Skin epidermis (tissue), 12 donors: Measurements from ENCODE around the gene ACR.

Experiments used
- H3K27ac ChIP-seq, 21 experiments: fragments of 200-600 bp; sonication (generic) in 11 of 21; one replicate each; pipeline ENCODE4 v1.5.0; 2020; ENCODE audit warnings: mild to moderate bottlenecking in 3 of 21, inconsistent platforms in 2 of 21, moderate library complexity in 2 of 21
- H3K4me3 ChIP-seq, 7 experiments: fragments of 200-600 bp; sonication (generic) in 2 of 7; one replicate each; pipeline ENCODE4 v1.5.0; 2020; ENCODE audit warnings: inconsistent platforms in 2 of 7, mild to moderate bottlenecking in 2 of 7, moderate library complexity in 1 of 7

The ACR gene

DNA sequence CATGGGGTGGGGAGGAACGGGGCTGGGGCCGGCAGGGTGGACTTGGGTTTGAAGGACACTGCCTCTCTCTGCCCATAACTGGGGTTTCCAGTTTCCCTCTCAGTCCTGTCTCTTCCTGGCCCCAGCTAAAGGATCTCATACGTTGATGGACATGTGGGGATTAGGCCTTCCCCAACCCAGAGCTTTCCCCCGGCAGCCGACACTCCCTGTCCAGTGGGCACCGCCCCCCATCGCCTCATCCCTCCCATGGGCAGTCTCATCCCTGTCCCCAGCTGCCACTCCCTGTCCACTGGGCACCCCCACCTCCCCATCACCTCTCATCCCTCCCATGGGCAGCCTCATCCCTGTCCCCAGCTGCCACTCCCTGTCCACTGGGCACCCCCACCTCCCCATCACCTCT is 22.2 kb upstream of the ACR start:
- Histone ChIP-seq H3K27ac (no peak overlapping the region), H3K4me3 (no peak overlapping the region)

DNA sequence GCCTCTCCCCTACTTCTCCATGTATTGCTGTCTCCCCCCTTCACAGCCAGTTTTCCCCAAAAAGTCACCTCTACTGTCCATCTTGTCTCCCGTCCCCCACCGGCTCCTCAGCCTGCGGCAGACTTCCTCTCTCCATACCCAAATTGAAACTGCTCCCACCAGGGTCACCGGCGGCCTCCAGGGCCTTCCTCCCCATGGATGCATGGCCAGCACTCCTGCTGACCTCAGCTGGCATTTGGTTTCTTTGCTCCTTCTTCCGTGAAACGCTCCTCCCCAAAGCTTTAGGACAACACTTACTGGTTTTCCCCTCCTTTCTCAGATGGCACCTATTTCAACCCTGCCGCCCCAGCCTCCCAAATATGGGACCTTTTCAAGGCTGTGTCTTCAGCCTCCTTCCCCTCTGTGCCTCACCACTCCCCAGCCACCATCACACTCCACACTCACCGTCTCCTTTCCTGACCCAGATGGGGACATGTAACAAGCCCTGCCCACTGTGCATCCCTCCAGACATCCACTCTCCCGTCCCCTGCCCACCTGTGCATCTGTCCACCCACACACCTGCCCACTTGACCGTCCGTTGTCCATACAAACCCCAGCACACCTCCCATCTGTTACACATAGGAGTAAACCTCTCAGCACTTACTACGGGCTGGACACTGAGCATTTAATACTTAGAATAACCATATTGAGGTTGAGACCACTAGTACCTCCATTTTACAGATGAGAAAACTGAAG is 21.5 kb upstream of the ACR start:
- Histone ChIP-seq H3K4me3 (no peak overlapping the region), H3K27ac (no peak overlapping the region)

DNA sequence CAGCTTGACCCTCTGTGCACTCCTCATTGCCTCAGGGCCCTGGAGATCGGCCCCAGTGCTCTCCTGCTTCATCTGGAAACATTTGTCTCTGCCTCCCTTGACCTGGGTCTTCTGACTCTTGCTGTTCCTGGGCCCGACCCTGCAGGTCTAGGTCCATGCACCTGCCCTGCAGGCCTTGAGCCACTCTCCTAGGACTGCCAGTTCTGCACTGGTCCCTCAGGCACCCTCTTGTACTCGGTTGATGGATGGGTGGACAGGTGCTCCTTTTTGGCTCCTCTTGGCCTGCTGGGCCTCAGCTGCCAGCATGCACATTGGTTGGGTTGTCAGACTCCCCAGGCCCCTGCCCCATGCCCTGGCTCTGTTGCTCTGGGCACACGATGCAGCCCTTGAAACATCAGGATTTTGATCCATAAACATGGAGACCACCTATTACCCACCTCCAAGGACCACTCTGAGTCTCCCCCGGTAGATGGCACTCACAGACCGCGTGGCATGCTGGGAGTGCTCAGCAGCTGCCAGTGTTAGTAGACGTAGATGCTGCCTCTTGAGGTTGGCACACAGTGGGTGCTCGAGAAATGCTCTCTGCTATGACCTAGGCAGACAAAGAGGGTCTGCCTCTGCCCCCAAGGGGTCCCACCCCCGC is 20.2 kb upstream of the ACR start:
- no peak overlapping the region for H3K4me3 ChIP-seq
- H3K27ac ChIP-seq, result no peak overlapping the region

DNA sequence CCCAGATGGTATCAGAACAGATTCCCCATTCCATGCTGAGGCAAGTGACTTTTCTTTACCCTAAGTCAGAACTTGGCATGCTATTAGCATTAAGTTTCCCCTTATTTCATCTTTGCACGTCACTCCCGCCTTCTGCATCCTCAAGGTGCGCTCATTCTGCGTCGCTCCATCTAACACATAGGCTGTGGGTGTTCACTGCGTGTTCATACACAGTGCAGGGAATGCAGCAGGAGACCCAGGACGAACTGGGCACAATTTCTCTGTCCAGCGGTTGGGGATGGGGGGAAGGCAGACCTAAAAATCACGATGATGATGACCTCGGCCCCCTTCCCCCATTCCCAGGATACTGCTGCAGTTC is 19.7 kb upstream of the ACR start:
- Histone ChIP-seq H3K4me3 (no peak overlapping the region), H3K27ac (no peak overlapping the region)

DNA sequence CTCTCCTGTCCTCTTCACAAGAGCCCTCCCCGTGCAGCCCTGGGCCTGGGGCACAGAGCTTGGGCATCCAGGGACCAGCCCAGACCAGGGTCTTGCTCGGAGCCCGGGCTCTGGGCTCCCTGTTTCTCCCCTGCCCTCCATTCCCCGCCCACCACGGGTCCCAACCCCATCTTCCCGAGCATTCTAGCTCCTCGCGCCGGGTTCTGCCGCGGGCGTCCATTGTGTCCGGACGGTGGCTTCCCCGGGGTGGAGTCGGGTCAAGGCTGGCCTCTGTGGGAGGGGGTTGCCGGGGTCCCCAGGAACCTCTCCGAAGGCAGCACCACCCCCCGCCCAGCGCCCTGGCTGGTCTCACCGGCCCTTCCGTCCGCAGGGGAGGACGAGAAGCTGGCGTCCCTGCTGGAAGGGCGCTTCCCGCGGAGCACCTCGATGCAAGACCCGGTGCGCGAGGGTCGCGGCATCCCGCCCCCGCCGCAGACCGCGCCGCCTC is 18.1 kb upstream of the ACR start:
- Histone ChIP-seq H3K4me3 (peak overlapping the region in 1 of 7 experiments; percentile 25), H3K27ac (no peak overlapping the region)

DNA sequence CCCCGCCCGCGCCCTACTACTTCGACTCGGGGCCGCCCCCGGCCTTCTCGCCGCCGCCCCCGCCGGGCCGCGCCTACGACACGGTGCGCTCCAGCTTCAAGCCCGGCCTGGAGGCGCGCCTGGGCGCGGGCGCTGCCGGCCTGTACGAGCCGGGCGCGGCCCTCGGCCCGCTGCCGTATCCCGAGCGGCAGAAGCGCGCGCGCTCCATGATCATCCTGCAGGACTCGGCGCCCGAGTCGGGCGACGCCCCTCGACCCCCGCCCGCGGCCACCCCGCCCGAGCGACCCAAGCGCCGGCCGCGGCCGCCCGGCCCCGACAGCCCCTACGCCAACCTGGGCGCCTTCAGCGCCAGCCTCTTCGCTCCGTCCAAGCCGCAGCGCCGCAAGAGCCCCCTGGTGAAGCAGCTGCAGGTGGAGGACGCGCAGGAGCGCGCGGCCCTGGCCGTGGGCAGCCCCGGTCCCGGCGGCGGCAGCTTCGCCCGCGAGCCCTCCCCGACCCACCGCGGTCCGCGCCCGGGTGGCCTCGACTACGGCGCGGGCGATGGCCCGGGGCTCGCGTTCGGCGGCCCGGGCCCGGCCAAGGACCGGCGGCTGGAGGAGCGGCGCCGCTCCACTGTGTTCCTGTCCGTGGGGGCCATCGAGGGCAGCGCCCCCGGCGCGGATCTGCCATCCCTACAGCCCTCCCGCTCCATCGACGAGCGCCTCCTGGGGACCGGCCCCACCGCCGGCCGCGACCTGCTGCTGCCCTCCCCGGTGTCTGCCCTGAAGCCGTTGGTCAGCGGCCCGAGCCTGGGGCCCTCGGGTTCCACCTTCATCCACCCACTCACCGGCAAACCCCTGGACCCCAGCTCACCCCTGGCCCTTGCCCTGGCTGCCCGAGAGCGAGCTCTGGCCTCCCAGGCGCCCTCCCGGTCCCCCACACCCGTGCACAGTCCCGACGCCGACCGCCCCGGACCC is 17.4 kb upstream of the ACR start:
- Histone ChIP-seq H3K4me3 (peak overlapping the region in 1 of 7 experiments; percentile 25), H3K27ac (no peak overlapping the region)

DNA sequence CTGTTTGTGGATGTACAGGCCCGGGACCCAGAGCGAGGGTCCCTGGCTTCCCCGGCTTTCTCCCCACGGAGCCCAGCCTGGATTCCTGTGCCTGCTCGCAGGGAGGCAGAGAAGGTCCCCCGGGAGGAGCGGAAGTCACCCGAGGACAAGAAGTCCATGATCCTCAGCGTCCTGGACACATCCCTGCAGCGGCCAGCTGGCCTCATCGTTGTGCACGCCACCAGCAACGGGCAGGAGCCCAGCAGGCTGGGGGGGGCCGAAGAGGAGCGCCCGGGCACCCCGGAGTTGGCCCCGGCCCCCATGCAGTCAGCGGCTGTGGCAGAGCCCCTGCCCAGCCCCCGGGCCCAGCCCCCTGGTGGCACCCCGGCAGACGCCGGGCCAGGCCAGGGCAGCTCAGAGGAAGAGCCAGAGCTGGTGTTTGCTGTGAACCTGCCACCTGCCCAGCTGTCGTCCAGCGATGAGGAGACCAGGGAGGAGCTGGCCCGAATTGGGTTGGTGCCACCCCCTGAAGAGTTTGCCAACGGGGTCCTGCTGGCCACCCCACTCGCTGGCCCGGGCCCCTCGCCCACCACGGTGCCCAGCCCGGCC is 16.7 kb upstream of the ACR start:
- Histone ChIP-seq H3K4me3 (no peak overlapping the region), H3K27ac (no peak overlapping the region)

DNA sequence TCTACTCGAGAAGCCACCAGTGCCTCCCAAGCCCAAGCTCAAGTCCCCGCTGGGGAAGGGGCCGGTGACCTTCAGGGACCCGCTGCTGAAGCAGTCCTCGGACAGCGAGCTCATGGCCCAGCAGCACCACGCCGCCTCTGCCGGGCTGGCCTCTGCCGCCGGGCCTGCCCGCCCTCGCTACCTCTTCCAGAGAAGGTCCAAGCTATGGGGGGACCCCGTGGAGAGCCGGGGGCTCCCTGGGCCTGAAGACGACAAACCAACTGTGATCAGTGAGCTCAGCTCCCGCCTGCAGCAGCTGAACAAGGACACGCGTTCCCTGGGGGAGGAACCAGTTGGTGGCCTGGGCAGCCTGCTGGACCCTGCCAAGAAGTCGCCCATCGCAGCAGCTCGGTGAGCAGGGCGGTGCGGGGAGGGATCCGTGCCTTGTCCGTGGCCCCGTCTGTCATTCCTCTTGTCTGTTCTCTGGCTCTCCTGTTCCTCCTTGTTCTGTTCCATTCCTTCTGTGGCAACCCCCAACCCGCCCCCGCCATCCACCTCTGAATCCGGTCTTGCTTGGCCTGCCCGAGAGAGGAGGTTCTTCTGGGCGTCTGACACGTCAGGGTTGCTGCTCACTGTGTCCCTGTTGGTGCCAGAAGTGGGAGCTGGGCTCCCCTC is 15.8 kb upstream of the ACR start:
- H3K4me3 ChIP-seq, result no peak overlapping the region
- H3K27ac ChIP-seq, result no peak overlapping the region

DNA sequence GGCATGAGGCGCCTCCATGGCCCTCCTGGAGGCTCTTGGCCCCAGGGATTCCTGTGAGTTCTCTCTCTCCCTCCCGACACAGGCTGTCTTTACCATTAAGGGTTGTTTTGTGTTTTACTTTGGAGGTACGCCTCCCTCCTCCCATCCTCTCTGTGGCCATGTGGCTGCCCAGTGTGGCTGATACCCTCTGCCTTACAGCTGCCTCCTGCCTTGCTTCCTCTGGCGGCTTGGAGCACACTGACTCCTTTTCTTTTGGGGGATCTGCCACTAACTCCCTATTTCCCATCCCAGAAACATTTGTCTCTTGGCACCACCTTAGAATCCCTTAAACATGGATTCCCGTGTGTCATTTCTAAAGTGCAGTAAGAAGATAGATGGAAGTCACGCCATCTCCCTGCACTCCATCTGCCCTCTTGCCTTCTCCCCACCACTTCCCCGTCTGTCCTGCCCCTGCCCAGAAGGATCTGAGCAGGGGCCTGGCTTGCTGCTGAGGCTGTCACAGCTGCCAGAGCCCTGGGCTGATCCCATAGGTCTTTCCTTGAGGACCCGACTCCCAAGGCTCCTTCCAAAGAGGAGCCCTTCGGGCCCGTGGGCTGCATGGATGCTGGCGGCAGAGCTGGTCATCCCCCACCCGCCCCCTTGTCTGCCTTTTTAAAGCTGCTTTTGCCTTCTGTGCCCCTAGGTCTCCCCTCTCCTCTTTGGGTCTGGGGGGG is 15.1 kb upstream of the ACR start:
- no peak overlapping the region for H3K27ac ChIP-seq

DNA sequence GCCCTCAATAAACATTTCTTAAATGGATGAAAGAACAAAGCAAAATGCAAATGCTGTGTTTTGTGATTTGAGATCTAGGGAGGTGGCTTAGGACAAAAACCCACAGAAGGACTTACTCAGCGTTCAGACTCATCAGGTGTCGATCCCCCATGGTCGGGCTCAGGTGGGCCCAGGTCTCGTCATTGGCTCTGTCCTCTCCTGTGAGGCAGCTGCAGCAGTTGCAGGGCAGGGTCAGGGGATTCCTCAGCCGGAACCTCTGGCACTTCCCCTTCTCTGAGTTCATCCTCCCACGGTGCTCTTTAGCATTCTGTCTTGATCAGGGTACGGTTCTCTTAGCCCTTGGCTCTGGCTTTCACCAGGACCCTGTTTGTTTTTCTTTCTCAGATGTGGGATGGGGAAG is 14.0 kb upstream of the ACR start:
- H3K4me3 ChIP-seq, result no peak overlapping the region
- H3K27ac ChIP-seq, result no peak overlapping the region

More for the DNA sequence above, 15.1 kb upstream of the ACR start:
- no peak overlapping the region for H3K4me3 ChIP-seq

DNA sequence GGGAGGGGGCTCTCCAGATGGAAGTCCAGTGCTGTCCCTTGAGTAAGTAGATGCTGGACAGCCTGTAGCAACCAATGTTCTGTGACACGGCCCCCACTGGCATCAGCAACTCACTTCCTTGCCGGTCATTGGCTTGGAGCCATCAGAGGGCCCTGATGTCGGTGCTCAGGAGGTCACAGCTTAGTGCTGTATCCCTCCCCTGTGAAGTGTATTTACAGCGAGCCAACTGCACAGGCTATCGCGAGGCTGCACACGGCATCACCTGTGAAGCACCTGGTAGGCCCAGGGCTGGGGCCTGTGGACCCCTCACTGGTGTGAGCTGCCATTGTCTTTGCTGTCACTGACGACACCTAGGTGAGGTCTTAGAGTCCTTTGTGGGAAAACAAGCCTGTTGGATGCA is 13.4 kb upstream of the ACR start:
- H3K27ac ChIP-seq, result no peak overlapping the region
- no peak overlapping the region for H3K4me3 ChIP-seq

DNA sequence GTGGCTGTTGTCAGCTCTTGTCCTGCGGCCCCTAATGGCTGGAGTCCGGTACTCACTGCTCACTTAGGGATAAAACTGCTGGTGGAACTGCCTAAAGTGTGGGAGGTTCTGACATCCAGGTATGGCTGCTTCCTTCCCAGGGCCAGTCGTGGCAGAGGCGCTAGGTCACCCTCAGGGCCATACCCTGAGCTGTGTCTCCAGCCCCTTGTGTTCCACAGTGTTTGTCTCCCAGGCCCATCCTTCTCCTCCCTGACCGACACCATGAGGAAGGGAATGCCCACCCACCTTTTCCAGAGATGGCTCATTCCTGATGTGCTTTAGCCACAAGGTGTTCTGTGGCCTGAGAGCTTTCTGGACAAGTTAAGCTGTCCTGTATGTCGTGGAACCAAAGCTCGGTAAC is 12.4 kb upstream of the ACR start:
- no peak overlapping the region for H3K27ac ChIP-seq

DNA sequence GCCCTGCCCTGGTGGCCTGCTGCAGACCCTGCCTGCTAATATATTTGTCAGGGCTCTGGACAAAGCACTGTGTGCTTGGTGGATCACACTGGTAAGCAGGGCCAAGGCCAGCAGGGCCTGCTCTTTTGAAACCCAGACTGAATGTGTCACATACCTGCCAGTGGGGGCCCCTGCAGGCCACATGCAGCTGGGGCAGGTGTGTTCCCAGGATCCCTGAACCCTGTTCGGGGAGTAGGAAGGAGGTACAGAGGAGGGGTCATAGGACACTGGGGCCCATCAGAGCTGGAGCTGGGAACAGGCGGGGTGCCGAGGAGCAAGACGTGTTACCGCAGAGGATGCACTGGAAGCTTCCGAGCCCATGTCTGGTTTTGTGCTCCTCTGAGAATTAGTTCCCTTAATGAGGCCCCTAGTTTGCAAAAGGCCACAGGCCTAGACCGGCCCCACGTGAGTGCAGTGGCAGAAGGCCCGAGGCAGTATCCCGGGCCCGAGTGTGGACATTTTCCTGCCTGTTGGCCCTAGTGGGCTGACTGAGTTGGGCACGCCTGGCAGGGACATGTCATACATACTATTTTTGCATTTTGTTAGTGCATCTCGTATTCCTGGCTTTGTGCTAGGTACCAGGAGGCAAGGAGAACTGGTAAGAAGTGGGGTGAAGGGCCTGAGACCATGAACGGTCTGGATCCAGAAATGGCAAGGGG is 11.2 kb upstream of the ACR start:
- Histone ChIP-seq H3K4me3 (no peak overlapping the region), H3K27ac (no peak overlapping the region)

More for the DNA sequence above, 12.4 kb upstream of the ACR start:
- H3K4me3 ChIP-seq, result no peak overlapping the region

DNA sequence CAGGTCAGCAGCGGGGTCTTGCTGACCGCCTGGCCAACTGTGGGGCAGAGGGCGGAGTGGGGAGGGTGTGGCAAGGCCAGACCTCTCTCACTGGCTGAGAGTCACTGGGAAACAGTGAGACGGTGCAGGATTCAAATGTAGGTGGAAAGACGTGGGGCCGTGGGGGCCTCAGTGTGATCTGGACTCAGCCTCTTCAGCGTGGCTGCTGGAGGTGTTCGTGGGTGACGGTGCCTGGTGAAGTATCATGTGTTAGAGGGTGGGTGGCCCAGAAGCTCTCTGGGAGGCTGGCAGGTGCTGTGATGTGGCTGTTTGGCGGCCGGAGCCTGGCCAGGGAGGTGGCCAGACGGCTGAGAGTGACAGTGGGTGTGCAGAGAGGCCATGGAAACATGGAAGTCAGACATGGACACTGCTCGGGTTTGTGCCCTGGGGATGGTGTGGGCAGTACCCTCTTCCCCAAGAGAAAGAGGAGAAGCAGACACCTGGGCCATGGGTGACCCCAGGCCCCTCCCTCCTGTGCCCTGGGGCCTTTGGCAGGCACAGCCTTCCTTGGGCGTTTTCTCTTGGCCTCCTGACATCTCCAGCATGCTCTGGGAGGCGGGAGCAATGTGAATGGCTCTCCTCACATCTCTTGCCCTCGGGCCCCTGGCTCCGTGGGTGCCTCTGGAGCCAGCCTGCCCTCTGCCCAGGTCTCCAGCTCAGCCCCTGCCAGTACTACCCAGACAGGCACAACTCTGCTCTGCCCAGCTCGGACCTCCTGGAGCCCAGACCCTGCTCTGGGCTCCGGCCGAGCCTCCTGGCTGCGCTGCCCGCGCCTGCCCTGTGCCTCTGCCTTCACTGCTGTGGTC is 10.1 kb upstream of the ACR start:
- no peak overlapping the region for H3K4me3 ChIP-seq
- H3K27ac ChIP-seq, result no peak overlapping the region

DNA sequence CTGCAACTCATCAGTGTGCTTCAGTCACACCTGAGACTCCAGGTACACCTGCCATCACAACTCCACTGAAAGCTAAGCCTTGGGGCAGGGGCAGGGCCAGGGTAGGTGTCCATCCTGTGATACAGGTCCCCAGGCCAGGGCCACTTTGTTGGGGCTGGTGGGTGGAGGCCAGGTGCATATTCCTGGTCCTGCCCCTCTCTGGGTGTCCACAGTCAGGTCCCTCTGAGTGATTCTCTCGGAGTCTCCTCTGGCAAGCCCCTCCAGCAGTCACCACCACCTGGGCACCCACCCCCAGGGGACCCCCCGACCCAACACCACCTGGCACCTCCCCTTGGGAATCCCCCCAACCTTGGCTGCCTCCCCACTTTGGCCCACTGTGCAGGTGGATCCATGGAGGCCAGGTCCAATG is 9.5 kb upstream of the ACR start:
- no peak overlapping the region for H3K27ac ChIP-seq
- H3K4me3 ChIP-seq, result no peak overlapping the region

DNA sequence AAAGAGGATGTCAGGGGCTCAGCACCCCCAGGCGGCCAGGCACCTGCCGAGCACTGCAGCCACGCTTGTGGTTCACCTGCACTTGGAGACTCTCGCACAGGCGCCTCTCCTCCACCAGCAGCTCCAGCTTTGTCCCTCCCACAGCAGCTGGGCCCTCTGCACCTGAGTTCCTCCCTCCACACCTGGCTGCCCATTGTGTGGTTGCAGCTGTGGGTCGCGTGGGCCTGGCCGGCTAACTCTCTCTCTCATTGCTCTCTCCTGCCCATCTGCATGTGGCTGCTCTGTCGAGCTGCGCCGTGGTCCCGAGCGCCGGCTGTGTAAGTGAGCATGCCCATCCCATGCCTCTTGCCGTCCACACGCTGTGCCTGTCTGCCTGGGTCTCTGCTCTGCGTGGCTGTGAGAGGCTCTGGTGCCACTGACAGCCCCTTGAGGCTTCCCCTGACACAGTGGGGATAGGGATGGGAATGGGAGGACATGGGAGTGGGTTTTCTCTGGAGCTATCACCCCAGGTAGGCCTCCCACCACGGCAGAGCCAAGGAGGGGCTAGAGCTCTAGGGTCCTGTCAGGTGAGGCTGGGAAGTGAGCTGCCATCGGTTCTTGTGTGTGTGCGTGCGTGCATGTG is 8.5 kb upstream of the ACR start:
- Histone ChIP-seq H3K4me3 (no peak overlapping the region), H3K27ac (no peak overlapping the region)
